Neural cell (in vitro differentiated cells): Measurements from ENCODE around the gene CAMSAP3. TPM values are rescaled to one million over a fixed set of nuclear protein-coding genes. Genes with fewer than 3 reads are reported as not detected.

Source experiments
- H2AFZ ChIP-seq: fragments of 200-600, 300-800 bp; sonication (generic), shearing (Covaris generic); 2 replicates; pipeline ENCODE4 v1.6.0; 2014; ENCODE audit warnings: low read depth, mild to moderate bottlenecking, antibody characterized with exemption, low read length, moderate library complexity
- H3F3A ChIP-seq: fragments of 200-600 bp; shearing (Covaris generic); 2 replicates; pipeline ENCODE4 v1.6.1; 2016; ENCODE audit warnings: mild to moderate bottlenecking, moderate library complexity, mixed read lengths, antibody characterized with exemption, low read length; ENCODE audit not compliant: insufficient read depth, poor library complexity, severe bottlenecking
- H3K27ac ChIP-seq: fragments of 200-600, 300-800 bp; sonication (generic), shearing (Covaris generic); 2 replicates; pipeline ENCODE4 v1.5.1; 2014; ENCODE audit warnings: mild to moderate bottlenecking, low read length, moderate library complexity
- H3K27me3 ChIP-seq: fragments of 300-800, 200-600 bp; sonication (generic), shearing (Covaris generic); 2 replicates; pipeline ENCODE4 v1.6.0; 2014; ENCODE audit warnings: mild to moderate bottlenecking, low read depth, low read length, moderate library complexity; ENCODE audit not compliant: insufficient read depth
- H3K36me3 ChIP-seq: fragments of 300-800, 200-600 bp; sonication (generic), shearing (Covaris generic); 2 replicates; pipeline ENCODE4 v1.5.1; 2014; ENCODE audit warnings: mild to moderate bottlenecking, antibody characterized with exemption, low read length, moderate library complexity; ENCODE audit not compliant: insufficient read depth
- H3K4me2 ChIP-seq: fragments of 300-800, 200-600 bp; sonication (generic), shearing (Covaris generic); 2 replicates; pipeline ENCODE4 v1.6.0; 2014; ENCODE audit warnings: mild to moderate bottlenecking, low read length
- H3K4me3 ChIP-seq: fragments of 300-800, 200-600 bp; sonication (generic), shearing (Covaris generic); 2 replicates; pipeline ENCODE4 v1.5.1; 2014; ENCODE audit warnings: mild to moderate bottlenecking, low read length, moderate library complexity
- H3K79me2 ChIP-seq: fragments of 200-600 bp; shearing (Covaris generic); replicated peaks from 2 replicates; pipeline ENCODE4 v1.6.0; 2014; ENCODE audit warnings: mild to moderate bottlenecking, low read length, moderate library complexity; ENCODE audit not compliant: insufficient read depth
- H3K9ac ChIP-seq: fragments of 300-800, 200-600 bp; sonication (generic), shearing (Covaris generic); 2 replicates; pipeline ENCODE4 v1.6.1; 2016; ENCODE audit warnings: mild to moderate bottlenecking, low read length, mixed read lengths
- H3K9me2 ChIP-seq: fragments of 200-600 bp; shearing (Covaris generic); 2 replicates; pipeline ENCODE4 v1.6.1; 2016; ENCODE audit warnings: mild to moderate bottlenecking, low read length, mixed read lengths; ENCODE audit not compliant: insufficient read depth
- H3K9me3 ChIP-seq: fragments of 200-600, 300-800 bp; sonication (generic), shearing (Covaris generic); 2 replicates; pipeline ENCODE4 v1.6.1; 2016; ENCODE audit warnings: mild to moderate bottlenecking, mixed run types, low read length, moderate library complexity, mixed read lengths
- H4K20me1 ChIP-seq: fragments of 200-600 bp; shearing (Covaris generic); 2 replicates; pipeline ENCODE4 v1.6.1; 2016; ENCODE audit warnings: mild to moderate bottlenecking, mixed run types; ENCODE audit not compliant: insufficient read depth
- CTCF ChIP-seq: fragments of 450-650 bp; IDR thresholded peaks from 2 replicates; pipeline ENCODE4 v1.5.1; 2014; ENCODE audit warnings: antibody characterized with exemption, mild to moderate bottlenecking, moderate library complexity; ENCODE audit not compliant: poor library complexity, severe bottlenecking
- EP300 ChIP-seq: fragments of 450-650 bp; conservative IDR thresholded peaks from 2 replicates; pipeline ENCODE4 v1.6.1; 2014; ENCODE audit warnings: antibody characterized with exemption, mild to moderate bottlenecking, moderate library complexity; ENCODE audit not compliant: poor library complexity, severe bottlenecking
- EZH2 ChIP-seq: fragments of 200-600, 300-800 bp; shearing (Covaris generic), sonication (generic); IDR thresholded peaks from 2 replicates; pipeline ENCODE4 v1.6.1; 2014; ENCODE audit warnings: antibody characterized with exemption, low read length, borderline replicate concordance, mild to moderate bottlenecking; ENCODE audit not compliant: insufficient read depth, poor library complexity, severe bottlenecking
- MXI1 ChIP-seq: fragments of 450-650 bp; conservative IDR thresholded peaks from 2 replicates; pipeline ENCODE4 v1.6.1; 2014; ENCODE audit warnings: antibody characterized with exemption, mild to moderate bottlenecking; ENCODE audit not compliant: poor library complexity, severe bottlenecking
- POLR2AphosphoS5 ChIP-seq: IDR thresholded peaks from 2 replicates; pipeline ENCODE4 v1.6.1; 2012
- RAD21 ChIP-seq: fragments of 450-650 bp; conservative IDR thresholded peaks from 2 replicates; pipeline ENCODE4 v1.6.1; 2014; ENCODE audit warnings: antibody characterized with exemption, mild to moderate bottlenecking, moderate library complexity
- REST ChIP-seq: IDR thresholded peaks from 2 replicates; pipeline ENCODE4 v1.6.1; 2012; ENCODE audit warnings: borderline replicate concordance
- SMC3 ChIP-seq: fragments of 450-650 bp; conservative IDR thresholded peaks from 2 replicates; pipeline ENCODE4 v1.6.1; 2014; ENCODE audit warnings: antibody characterized with exemption, mild to moderate bottlenecking, moderate library complexity; ENCODE audit not compliant: poor library complexity
- TAF1 ChIP-seq: IDR thresholded peaks from 2 replicates; pipeline ENCODE4 v1.6.1; 2012; ENCODE audit warnings: low read depth
- polyA plus RNA-seq: library from polyadenylated mRNA; depleted of rRNA; stranded (reverse); fragments of >200 nt; gene quantifications from 2 replicates; pipeline ENCODE4 v1.2.3, GENCODE V29; 2014

CAMSAP3 gene
- polyA plus RNA-seq, 1 donor from 2014 or later, result 17.0 TPM

GRCh38 chr19:7635670-7636069 is 40.0 kb downstream of the CAMSAP3 start:
- Histone ChIP-seq H3K79me2 (peaks cover 3% of the 10 kb centered on the region), H3K9me3 (no peaks in the 10 kb centered on the region), H3K27ac (no peak overlapping the region), H3K36me3 (no peaks in the 10 kb centered on the region), H3K9me2 (no peaks in the 10 kb centered on the region), H2AFZ (no peak overlapping the region), H3F3A (no peaks in the 10 kb centered on the region), H3K4me2 (no peak overlapping the region), H4K20me1 (no peaks in the 10 kb centered on the region), H3K27me3 (peaks cover 20% of the 10 kb centered on the region), H3K4me3 (no peak overlapping the region), H3K9ac (no peak overlapping the region)
- TF ChIP-seq REST, result no peak
- no peak for TF ChIP-seq POLR2AphosphoS5
- TF ChIP-seq CTCF, result no peak
- TF ChIP-seq RAD21, result no peak
- TF ChIP-seq EP300, result no peak
- TF ChIP-seq EZH2, result no peak
- no peak for TF ChIP-seq SMC3
- no peak for TF ChIP-seq TAF1
- TF ChIP-seq MXI1, result no peak

GRCh38 chr19:7636317-7636690 is 40.6 kb downstream of the CAMSAP3 start:
- Histone ChIP-seq H3K27me3 (peaks cover 20% of the 10 kb centered on the region), H3K4me2 (no peak overlapping the region), H3K9ac (no peak overlapping the region), H2AFZ (no peak overlapping the region), H3K36me3 (no peaks in the 10 kb centered on the region), H3K9me2 (no peaks in the 10 kb centered on the region), H3K9me3 (no peaks in the 10 kb centered on the region), H3K27ac (no peak overlapping the region), H3F3A (no peaks in the 10 kb centered on the region), H4K20me1 (no peaks in the 10 kb centered on the region), H3K4me3 (no peak overlapping the region), H3K79me2 (no peaks in the 10 kb centered on the region)
- TF ChIP-seq EZH2 (no peak), MXI1 (no peak), SMC3 (no peak), REST (no peak), RAD21 (no peak), TAF1 (no peak), EP300 (no peak), POLR2AphosphoS5 (no peak)
